ENCODE data around the gene SRGAP1.

GRCh38 chr12:64192644-64193444 is 348.3 kb downstream of the SRGAP1 start:
- TF ChIP-seq POLR2A (IDR thresholded peaks at IDR 0.05; ENCODE audit: low read depth, low read length) (no peak), TAF1 (IDR thresholded peaks at IDR 0.05; ENCODE audit: borderline replicate concordance, low read depth, low read length) (no peak), POLR2AphosphoS5 (IDR thresholded peaks at IDR 0.05; ENCODE audit: low read depth, low read length) (no peak)
